ENCODE results near the gene CSNK2A2. TPM values are rescaled to one million over a fixed set of nuclear protein-coding genes. Genes with fewer than 3 reads are reported as not detected.
A peak's percentile ranks its signal among the peaks of the same experiment; 100 is the strongest.

Gene CSNK2A2
- total and polyA plus RNA-seq, 9 of the 15 experiments (the other 6 are each of a cell fraction or from before 2014, with no cell fraction given): 20.8 to 109 (median 44.7) TPM

DNA sequence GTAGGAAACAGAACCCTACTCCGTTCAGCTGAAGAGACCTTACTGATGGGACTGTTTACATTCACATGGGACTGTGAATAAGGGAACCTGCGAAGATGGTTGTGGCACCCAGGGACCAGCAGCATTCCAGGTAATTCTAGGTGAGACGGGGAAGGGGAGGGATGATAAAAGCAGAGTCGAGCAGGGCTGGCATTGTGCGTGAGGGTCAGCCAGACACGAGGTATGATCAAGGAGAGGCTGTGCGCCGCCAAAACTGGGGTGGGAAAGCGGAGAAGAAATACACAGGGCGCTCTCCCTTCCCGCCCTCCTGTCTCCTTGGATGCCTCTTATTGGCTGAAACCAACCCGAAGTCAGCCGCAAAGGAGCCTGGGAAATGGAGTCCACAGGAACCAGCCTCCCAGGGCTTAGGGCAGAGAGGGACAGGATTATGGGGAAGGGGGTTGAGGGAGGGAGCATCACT, 38.4 kb upstream of the CSNK2A2 start:
- Histone ChIP-seq H3K36me3 (ENCODE audit: control insufficient read depth, insufficient read depth, low read length) (no peaks in the 10 kb centered on the region), H3K4me2 (ENCODE audit: insufficient read depth, low read length) (peak overlapping the region; percentile 96), H4K20me1 (replicated peaks; ENCODE audit: control insufficient read depth, insufficient read depth, low read length) (no peaks in the 10 kb centered on the region), H3K9me3 (replicated peaks; ENCODE audit: control insufficient read depth, insufficient read depth, low read depth, low read length) (no peaks in the 10 kb centered on the region), H3K27ac (ENCODE audit: extremely low read depth, low read depth, low read length) (peak overlapping the region; percentile 42; the same call in 1 of the 3 replicates), H3K4me3 (peak overlapping the region; percentile 40), H2AFZ (ENCODE audit: low read depth, low read length) (peak overlapping the region; percentile 98), H3K79me2 (ENCODE audit: control insufficient read depth, insufficient read depth, low read length) (no peaks in the 10 kb centered on the region), H3K27me3 (ENCODE audit: control insufficient read depth in 2 of 2, insufficient read depth in 2 of 2, low read length in 2 of 2) (no peaks in the 10 kb centered on the region), H3K4me1 (replicated peaks in 1 of 2; ENCODE audit: control insufficient read depth in 2 of 2, insufficient read depth in 2 of 2, low read length in 2 of 2) (peaks cover 0 to 11% of the 10 kb centered on the region in 2 experiments; a peak in 3 of 5 replicates), H3K9me1 (ENCODE audit: control insufficient read depth, insufficient read depth, low read length) (no peaks in the 10 kb centered on the region), H3K9ac (ENCODE audit: insufficient read depth in 1 of 2, low read depth in 2 of 2, low read length in 2 of 2) (peak overlapping the region; percentile 59 to 91)
- 3% methylated on average over 13 of the region's 13 CpGs for WGBS (ENCODE audit: insufficient coverage, low coverage, missing lambda C conversion rate)
- FAIRE-seq: peak; percentile 92
- peak; percentile 100 for ATAC-seq
- in situ Hi-C loops (cut with MboI) (no loop called here), intact Hi-C loops (cut with micrococcal nuclease) (no loop called here)
- POLR2A ChIA-PET: no interaction called here
- CTCF ChIA-PET (ENCODE audit: low intra/inter-chr PET ratio): no interaction called here
- DNase-seq (ENCODE audit: extremely low read depth in 1 of 4, low spot score in 3 of 4): peak; percentile 75 to 91 (median 82)
- no TSS peak for BruUV-seq (replicated peaks)
- TF ChIP-seq, protein P1, sequence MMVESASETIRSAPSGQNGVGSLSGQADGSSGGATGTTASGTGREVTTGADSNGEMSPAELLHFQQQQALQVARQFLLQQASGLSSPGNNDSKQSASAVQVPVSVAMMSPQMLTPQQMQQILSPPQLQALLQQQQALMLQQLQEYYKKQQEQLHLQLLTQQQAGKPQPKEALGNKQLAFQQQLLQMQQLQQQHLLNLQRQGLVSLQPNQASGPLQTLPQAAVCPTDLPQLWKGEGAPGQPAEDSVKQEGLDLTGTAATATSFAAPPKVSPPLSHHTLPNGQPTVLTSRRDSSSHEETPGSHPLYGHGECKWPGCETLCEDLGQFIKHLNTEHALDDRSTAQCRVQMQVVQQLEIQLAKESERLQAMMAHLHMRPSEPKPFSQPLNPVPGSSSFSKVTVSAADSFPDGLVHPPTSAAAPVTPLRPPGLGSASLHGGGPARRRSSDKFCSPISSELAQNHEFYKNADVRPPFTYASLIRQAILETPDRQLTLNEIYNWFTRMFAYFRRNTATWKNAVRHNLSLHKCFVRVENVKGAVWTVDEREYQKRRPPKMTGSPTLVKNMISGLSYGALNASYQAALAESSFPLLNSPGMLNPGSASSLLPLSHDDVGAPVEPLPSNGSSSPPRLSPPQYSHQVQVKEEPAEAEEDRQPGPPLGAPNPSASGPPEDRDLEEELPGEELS (CRISPR knock-in tag; IDR thresholded peaks at IDR 0.05; ENCODE audit: borderline replicate concordance): no peak
- peak; percentile 45 for TF ChIP-seq CXXC5 (CRISPR knock-in tag; IDR thresholded peaks at IDR 0.05)
- no peak for TF ChIP-seq SPI1 (IDR thresholded peaks at IDR 0.05; ENCODE audit: borderline replicate concordance, low read depth, low read length)
- no peak for TF ChIP-seq ATF7 (IDR thresholded peaks at IDR 0.05)
- TF ChIP-seq, protein P2, sequence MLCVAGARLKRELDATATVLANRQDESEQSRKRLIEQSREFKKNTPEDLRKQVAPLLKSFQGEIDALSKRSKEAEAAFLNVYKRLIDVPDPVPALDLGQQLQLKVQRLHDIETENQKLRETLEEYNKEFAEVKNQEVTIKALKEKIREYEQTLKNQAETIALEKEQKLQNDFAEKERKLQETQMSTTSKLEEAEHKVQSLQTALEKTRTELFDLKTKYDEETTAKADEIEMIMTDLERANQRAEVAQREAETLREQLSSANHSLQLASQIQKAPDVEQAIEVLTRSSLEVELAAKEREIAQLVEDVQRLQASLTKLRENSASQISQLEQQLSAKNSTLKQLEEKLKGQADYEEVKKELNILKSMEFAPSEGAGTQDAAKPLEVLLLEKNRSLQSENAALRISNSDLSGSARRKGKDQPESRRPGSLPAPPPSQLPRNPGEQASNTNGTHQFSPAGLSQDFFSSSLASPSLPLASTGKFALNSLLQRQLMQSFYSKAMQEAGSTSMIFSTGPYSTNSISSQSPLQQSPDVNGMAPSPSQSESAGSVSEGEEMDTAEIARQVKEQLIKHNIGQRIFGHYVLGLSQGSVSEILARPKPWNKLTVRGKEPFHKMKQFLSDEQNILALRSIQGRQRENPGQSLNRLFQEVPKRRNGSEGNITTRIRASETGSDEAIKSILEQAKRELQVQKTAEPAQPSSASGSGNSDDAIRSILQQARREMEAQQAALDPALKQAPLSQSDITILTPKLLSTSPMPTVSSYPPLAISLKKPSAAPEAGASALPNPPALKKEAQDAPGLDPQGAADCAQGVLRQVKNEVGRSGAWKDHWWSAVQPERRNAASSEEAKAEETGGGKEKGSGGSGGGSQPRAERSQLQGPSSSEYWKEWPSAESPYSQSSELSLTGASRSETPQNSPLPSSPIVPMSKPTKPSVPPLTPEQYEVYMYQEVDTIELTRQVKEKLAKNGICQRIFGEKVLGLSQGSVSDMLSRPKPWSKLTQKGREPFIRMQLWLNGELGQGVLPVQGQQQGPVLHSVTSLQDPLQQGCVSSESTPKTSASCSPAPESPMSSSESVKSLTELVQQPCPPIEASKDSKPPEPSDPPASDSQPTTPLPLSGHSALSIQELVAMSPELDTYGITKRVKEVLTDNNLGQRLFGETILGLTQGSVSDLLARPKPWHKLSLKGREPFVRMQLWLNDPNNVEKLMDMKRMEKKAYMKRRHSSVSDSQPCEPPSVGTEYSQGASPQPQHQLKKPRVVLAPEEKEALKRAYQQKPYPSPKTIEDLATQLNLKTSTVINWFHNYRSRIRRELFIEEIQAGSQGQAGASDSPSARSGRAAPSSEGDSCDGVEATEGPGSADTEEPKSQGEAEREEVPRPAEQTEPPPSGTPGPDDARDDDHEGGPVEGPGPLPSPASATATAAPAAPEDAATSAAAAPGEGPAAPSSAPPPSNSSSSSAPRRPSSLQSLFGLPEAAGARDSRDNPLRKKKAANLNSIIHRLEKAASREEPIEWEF (CRISPR knock-in tag; IDR thresholded peaks at IDR 0.05): no peak
- no peak for TF ChIP-seq FOXP1 (CRISPR knock-in tag; IDR thresholded peaks at IDR 0.05)
- TF ChIP-seq NELFE (IDR thresholded peaks at IDR 0.05; ENCODE audit: insufficient read depth, insufficient read length): no peak
- TF ChIP-seq JUN (IDR thresholded peaks at IDR 0.05; ENCODE audit: borderline replicate concordance, low read depth, low read length): no peak
- peak; percentile 65; the same call in 1 of the 2 replicates for TF ChIP-seq JUN (CRISPR knock-in tag; IDR thresholded peaks at IDR 0.05; ENCODE audit: borderline replicate concordance)
- TF ChIP-seq, protein P3, sequence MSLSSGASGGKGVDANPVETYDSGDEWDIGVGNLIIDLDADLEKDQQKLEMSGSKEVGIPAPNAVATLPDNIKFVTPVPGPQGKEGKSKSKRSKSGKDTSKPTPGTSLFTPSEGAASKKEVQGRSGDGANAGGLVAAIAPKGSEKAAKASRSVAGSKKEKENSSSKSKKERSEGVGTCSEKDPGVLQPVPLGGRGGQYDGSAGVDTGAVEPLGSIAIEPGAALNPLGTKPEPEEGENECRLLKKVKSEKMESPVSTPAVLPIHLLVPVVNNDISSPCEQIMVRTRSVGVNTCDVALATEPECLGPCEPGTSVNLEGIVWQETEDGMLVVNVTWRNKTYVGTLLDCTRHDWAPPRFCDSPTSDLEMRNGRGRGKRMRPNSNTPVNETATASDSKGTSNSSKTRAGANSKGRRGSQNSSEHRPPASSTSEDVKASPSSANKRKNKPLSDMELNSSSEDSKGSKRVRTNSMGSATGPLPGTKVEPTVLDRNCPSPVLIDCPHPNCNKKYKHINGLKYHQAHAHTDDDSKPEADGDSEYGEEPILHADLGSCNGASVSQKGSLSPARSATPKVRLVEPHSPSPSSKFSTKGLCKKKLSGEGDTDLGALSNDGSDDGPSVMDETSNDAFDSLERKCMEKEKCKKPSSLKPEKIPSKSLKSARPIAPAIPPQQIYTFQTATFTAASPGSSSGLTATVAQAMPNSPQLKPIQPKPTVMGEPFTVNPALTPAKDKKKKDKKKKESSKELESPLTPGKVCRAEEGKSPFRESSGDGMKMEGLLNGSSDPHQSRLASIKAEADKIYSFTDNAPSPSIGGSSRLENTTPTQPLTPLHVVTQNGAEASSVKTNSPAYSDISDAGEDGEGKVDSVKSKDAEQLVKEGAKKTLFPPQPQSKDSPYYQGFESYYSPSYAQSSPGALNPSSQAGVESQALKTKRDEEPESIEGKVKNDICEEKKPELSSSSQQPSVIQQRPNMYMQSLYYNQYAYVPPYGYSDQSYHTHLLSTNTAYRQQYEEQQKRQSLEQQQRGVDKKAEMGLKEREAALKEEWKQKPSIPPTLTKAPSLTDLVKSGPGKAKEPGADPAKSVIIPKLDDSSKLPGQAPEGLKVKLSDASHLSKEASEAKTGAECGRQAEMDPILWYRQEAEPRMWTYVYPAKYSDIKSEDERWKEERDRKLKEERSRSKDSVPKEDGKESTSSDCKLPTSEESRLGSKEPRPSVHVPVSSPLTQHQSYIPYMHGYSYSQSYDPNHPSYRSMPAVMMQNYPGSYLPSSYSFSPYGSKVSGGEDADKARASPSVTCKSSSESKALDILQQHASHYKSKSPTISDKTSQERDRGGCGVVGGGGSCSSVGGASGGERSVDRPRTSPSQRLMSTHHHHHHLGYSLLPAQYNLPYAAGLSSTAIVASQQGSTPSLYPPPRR (CRISPR knock-in tag; IDR thresholded peaks at IDR 0.05; ENCODE audit: borderline replicate concordance): no peak

Measured in K562 (cell line).